Pancreas (tissue), 10 donors: ENCODE results near the gene STPG3. TPM values are rescaled to one million over a fixed set of nuclear protein-coding genes. Genes with fewer than 3 reads are reported as not detected.

ENCODE experiments used
- ATAC-seq, 4 donors: fragments of 200-7000 bp; cut with Tn5 transposase; one replicate each; pipeline versions ENCODE4 v1.8.0 to v1.9.1; 2020; ENCODE audit warnings: mild to moderate bottlenecking in 4 of 4, moderate library complexity in 4 of 4
- DNase-seq, 6 donors: peaks; one replicate each; pipeline ENCODE4 v3.0.0-alpha.2; 2020
- FAIRE-seq: peaks from 2 replicates; lab custom pipeline; 2012; peaks lifted over from hg19 to GRCh38; lab: Jason Lieb, UNC
- H3K27ac ChIP-seq, 4 donors: fragments of 200-600 bp; sonication (generic); 1 replicate in 3 of 4; 2 replicates in 1 of 4; pipeline versions ENCODE4 v1.5.0 to v1.8.0; 2020
- H3K27me3 ChIP-seq, 4 donors: fragments of 200-600 bp; one replicate each; pipeline ENCODE4 v1.8.0; 2021
- H3K36me3 ChIP-seq, 3 donors: fragments of 200-600 bp; sonication (generic) in 1 of 3; one replicate each; pipeline versions ENCODE4 v1.5.0 to v1.8.0; 2020 to 2021
- H3K4me1 ChIP-seq, 3 donors: fragments of 200-600 bp; one replicate each; pipeline ENCODE4 v1.8.0; 2021
- H3K4me3 ChIP-seq, 4 donors: fragments of 200-600 bp; sonication (generic) in 2 of 4; one replicate each; pipeline versions ENCODE4 v1.5.0 to v1.8.0; 2020 to 2021
- H3K9me3 ChIP-seq, 4 donors: fragments of 200-600 bp; one replicate each; pipeline ENCODE4 v1.8.0; 2021
- CTCF ChIP-seq, 4 donors: fragments of 200-600 bp; sonication (generic) in 3 of 4; IDR thresholded peaks; one replicate each; pipeline versions ENCODE4 v1.5.0 to v1.8.0; 2021; ENCODE audit warnings: antibody characterized with exemption in 4 of 4
- WGBS, 2 donors: extraction: QIAGEN DNeasy Blood & Tissue Kit; methylation state at CpG; one replicate each; pipeline ENCODE4 v1.1.7; 2013; 5-methylcytosine and 5-hydroxymethylcytosine counted together
- intact Hi-C, 3 donors: fragments of 100-400 bp; cut with DNase I; formaldehyde crosslinking; loops; one replicate each; pipeline versions ENCODE4 v1.11.1 to v1.14.2; 2022
- polyA plus RNA-seq, 2 donors: library from polyadenylated mRNA; stranded (reverse); fragments of 200-250 nt; gene quantifications; one replicate each; pipeline ENCODE4 v1.2.3, GENCODE V29; 2013
- total RNA-seq, 6 donors: library from RNA; stranded (reverse); fragmentation: NEBNext Ultra II Directional in 4 of 6; extraction: Animal tissue kit (Norgen Biotek cat#: 25700) in 4 of 6; gene quantifications; one replicate each; pipeline versions ENCODE4 v1.2.1 to v1.2.4, GENCODE V29; 2021 to 2023
- donor health status: healthy with polysubstance abuse.
- donor health status: DM: no; HTN: no; CAD: no; lungs with moderate emphysema.
- donor health status: DM: no; HTN: no; CAD: no.
- donor health status: control.
- donor health status: control.
- donor health status: Bipolar disorder and iron deficiency.
- donor health status: DM: yes; HTN: yes; CAD: no.
- donor health status: DM: no; HTN: no; CAD: no.
- donor health status: DM: no; HTN: no; CAD: no.
- donor health status: DM: yes; HTN: yes; CAD: no.

The STPG3 gene
- total and polyA plus RNA-seq, 8 donors, result 0.23 TPM; not detected in 7

GRCh38 chr9:137267933-137268355, 16.9 kb downstream of the STPG3 start:
- no peak for ATAC-seq
- intact Hi-C loops, result no loop called here
- no peaks in the 10 kb centered on the region for H3K9me3 ChIP-seq
- FAIRE-seq, result no peak
- H3K27me3 ChIP-seq, result no peaks in the 10 kb centered on the region
- H3K36me3 ChIP-seq, result peaks cover 10 to 13% (median 10%) of the 10 kb centered on the region in 3 donors
- peaks cover 15 to 16% (median 16%) of the 10 kb centered on the region in 3 donors for H3K4me1 ChIP-seq
- DNase-seq, result no peak
- no peak overlapping the region for H3K4me3 ChIP-seq
- WGBS, 2 donors, result 92 to 98% methylated on average over 6 of the region's 6 CpGs
- no peak overlapping the region for H3K27ac ChIP-seq
- no peak for TF ChIP-seq CTCF (IDR thresholded peaks at IDR 0.05)

- peak in 1 of 6 donors; percentile 21 for DNase-seq
- no peak for TF ChIP-seq CTCF (IDR thresholded peaks at IDR 0.05)
- FAIRE-seq, result no peak
- H3K27me3 ChIP-seq, result no peaks in the 10 kb centered on the region
- H3K27ac ChIP-seq, result peak overlapping the region; percentile 18 to 74 (median 54)
- H3K36me3 ChIP-seq, result peaks cover 11 to 13% (median 11%) of the 10 kb centered on the region in 3 donors
- 64 to 66% methylated on average over 19 of the region's 19 CpGs for WGBS, 2 donors
- intact Hi-C loops, result no loop called here
- ATAC-seq, result peak in 1 of 4 donors; percentile 14
- H3K4me1 ChIP-seq, result peaks cover 15 to 16% (median 16%) of the 10 kb centered on the region in 3 donors
- no peaks in the 10 kb centered on the region for H3K9me3 ChIP-seq
- no peak overlapping the region for H3K4me3 ChIP-seq
Observed at GRCh38 chr9:137268538-137269201, 17.6 kb downstream of the STPG3 start.

DNA sequence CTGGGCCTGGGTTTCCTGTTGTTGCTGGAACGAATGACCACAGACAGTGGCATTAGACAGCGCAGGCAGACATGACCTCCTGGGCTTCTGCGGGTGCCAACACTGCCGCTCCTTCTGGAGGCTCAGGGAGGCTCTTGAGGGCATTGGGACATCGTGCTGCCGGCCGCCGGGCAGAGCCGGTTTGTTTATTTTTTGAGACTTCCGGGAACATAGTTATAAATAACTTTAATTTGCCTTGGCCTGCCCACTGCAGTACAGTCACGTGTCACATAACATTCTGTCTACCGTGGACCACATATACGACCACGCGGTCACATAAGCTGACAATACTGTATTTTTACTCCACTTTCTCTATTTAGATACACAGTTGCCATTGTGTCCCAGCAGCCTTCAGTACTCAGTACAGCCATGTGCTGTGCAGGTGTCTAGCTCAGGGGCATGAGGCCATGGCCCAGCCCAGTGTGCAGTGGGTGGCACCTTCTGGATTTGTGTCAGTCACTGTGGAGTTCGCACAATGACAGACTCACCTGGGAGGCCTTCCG, 18.2 kb downstream of the STPG3 start:
- Histone ChIP-seq H3K4me1 (peaks cover 15 to 18% (median 16%) of the 10 kb centered on the region in 3 donors), H3K27me3 (no peaks in the 10 kb centered on the region), H3K36me3 (peaks cover 11 to 12% (median 11%) of the 10 kb centered on the region in 3 donors), H3K4me3 (no peak overlapping the region), H3K27ac (peak overlapping the region; percentile 18 to 74 (median 54)), H3K9me3 (no peaks in the 10 kb centered on the region)
- ATAC-seq (peak; percentile 82 to 89 (median 88)), DNase-seq (peak in 5 of 6 donors; percentile 58 to 72 (median 63)), FAIRE-seq (no peak)
- no peak for TF ChIP-seq CTCF (IDR thresholded peaks at IDR 0.05)
- WGBS, 2 donors, result 12 to 18% methylated on average over 17 of the region's 17 CpGs
- intact Hi-C loops, result no loop called here

- ATAC-seq (no peak), FAIRE-seq (no peak), DNase-seq (peak in 2 of 6 donors; percentile 20 to 21)
- 89 to 93% methylated on average over 32 of the region's 32 CpGs for WGBS, 2 donors
- no peak overlapping the region for H3K27ac ChIP-seq
- TF ChIP-seq CTCF (IDR thresholded peaks at IDR 0.05), result no peak
- no peaks in the 10 kb centered on the region for H3K27me3 ChIP-seq
- intact Hi-C loops, result loop anchor here in 1 of 3 donors (10.0 kb wide), 1 partner anchor 254 kb away; no protein-coding TSS in a partner anchor
- H3K4me3 ChIP-seq, result no peak overlapping the region
- H3K36me3 ChIP-seq, result peaks cover 7 to 11% (median 11%) of the 10 kb centered on the region in 3 donors
- no peaks in the 10 kb centered on the region for H3K9me3 ChIP-seq
- peaks cover 15 to 19% (median 17%) of the 10 kb centered on the region in 3 donors for H3K4me1 ChIP-seq
Observed at GRCh38 chr9:137270929-137271695, 20.0 kb downstream of the STPG3 start.
